ENCODE measurements around the gene NACC1.

- TF ChIP-seq CTCF (IDR thresholded peaks at IDR 0.05), result no peak
- no peak for TF ChIP-seq POLR2AphosphoS5 (IDR thresholded peaks at IDR 0.05)
These were observed 31.7 kb upstream of the NACC1 start for GRCh38 chr19:13086341-13086740.

All from breast epithelium (tissue), 3 donors.